ENCODE results near the gene EPHB2.
"Not testable (repeated sequence)": the region's sequence is repeated elsewhere in the genome, so short reads cannot be mapped to it uniquely, and the experiment has no call there.

Gene EPHB2

GRCh38 chr1:22935433-22935832, 224.8 kb downstream of the EPHB2 start:
- TF ChIP-seq, protein P1, sequence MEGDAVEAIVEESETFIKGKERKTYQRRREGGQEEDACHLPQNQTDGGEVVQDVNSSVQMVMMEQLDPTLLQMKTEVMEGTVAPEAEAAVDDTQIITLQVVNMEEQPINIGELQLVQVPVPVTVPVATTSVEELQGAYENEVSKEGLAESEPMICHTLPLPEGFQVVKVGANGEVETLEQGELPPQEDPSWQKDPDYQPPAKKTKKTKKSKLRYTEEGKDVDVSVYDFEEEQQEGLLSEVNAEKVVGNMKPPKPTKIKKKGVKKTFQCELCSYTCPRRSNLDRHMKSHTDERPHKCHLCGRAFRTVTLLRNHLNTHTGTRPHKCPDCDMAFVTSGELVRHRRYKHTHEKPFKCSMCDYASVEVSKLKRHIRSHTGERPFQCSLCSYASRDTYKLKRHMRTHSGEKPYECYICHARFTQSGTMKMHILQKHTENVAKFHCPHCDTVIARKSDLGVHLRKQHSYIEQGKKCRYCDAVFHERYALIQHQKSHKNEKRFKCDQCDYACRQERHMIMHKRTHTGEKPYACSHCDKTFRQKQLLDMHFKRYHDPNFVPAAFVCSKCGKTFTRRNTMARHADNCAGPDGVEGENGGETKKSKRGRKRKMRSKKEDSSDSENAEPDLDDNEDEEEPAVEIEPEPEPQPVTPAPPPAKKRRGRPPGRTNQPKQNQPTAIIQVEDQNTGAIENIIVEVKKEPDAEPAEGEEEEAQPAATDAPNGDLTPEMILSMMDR (IDR thresholded peaks at IDR 0.05; ENCODE audit: low read depth, low read length): no peak
- Histone ChIP-seq H3K27me3 (ENCODE audit: insufficient read depth, low read depth, severe bottlenecking) (no peaks in the 10 kb centered on the region), H3K36me3 (no peaks in the 10 kb centered on the region), H3K9me3 (ENCODE audit: severe bottlenecking) (peaks cover 6% of the 10 kb centered on the region), H3K27ac (no peak overlapping the region), H3K4me3 (ENCODE audit: low read depth, low read length) (no peak overlapping the region)
- no peak for DNase-seq

- TF ChIP-seq, protein P1 (IDR thresholded peaks at IDR 0.05; ENCODE audit: low read depth, low read length): no peak
- no peak overlapping the region for H3K4me3 ChIP-seq (ENCODE audit: low read depth, low read length)
- DNase-seq: no peak
- H3K27ac ChIP-seq: no peak overlapping the region
- peaks cover 11% of the 10 kb centered on the region for H3K9me3 ChIP-seq (ENCODE audit: severe bottlenecking)
- H3K36me3 ChIP-seq: no peaks in the 10 kb centered on the region
- H3K27me3 ChIP-seq (ENCODE audit: insufficient read depth, low read depth, severe bottlenecking): no peaks in the 10 kb centered on the region
These were observed 226.0 kb downstream of the EPHB2 start for GRCh38 chr1:22936681-22937080.

DNA sequence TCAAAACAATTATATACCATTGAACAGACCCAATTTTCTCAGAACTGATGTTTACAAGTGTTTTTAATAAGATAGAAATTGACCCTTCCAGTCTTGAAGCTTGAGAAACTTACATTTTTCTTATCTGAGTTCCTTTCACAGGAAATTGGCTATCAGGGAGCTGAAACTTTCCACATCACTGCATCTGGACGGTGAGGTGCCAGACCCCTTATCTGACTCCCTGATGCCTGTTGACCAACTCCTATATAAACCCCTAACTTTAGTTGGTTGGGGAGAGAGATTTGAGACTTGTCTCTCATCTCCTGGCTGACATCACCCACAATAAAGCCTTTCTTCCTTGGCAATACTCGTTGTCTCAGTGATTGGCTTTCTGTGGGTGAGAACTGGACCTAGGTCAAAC, 230.6 kb downstream of the EPHB2 start:
- Histone ChIP-seq H3K27ac (no peak overlapping the region), H3K9me3 (ENCODE audit: severe bottlenecking) (peaks cover 9% of the 10 kb centered on the region), H3K36me3 (no peaks in the 10 kb centered on the region), H3K4me3 (ENCODE audit: low read depth, low read length) (no peak overlapping the region), H3K27me3 (ENCODE audit: insufficient read depth, low read depth, severe bottlenecking) (no peaks in the 10 kb centered on the region)
- no peak for DNase-seq
- TF ChIP-seq, protein P1 (IDR thresholded peaks at IDR 0.05; ENCODE audit: low read depth, low read length): no peak

- H3K36me3 ChIP-seq: no peaks in the 10 kb centered on the region
- DNase-seq: no peak
- no peak overlapping the region for H3K4me3 ChIP-seq (ENCODE audit: low read depth, low read length)
- TF ChIP-seq, protein P1 (IDR thresholded peaks at IDR 0.05; ENCODE audit: low read depth, low read length): no peak
- H3K27me3 ChIP-seq (ENCODE audit: insufficient read depth, low read depth, severe bottlenecking): no peaks in the 10 kb centered on the region
- H3K27ac ChIP-seq: no peak overlapping the region
- H3K9me3 ChIP-seq (ENCODE audit: severe bottlenecking): peaks cover 9% of the 10 kb centered on the region
These were observed 233.9 kb downstream of the EPHB2 start for GRCh38 chr1:22944346-22945055.

DNA sequence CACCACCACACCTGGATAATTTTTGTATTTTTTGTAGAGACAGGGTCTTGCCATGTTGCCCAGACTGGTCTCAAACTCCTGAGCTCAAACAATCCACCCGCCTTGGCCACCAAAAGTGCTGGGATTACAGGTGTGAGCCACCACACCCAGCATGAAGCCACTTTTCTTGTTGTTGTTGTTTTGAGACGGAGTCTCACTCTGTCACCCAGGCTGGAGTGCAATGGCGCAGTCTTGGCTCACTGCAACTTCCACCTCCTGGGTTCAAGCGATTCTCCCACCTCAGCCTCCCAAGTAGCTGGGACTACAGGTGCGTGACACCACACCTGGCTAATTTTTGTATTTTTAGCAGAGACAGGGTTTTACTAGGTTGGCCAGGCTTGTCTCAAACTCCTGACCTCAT, 234.5 kb downstream of the EPHB2 start:
- H3K27me3 ChIP-seq (ENCODE audit: insufficient read depth, low read depth, severe bottlenecking); H3K27ac ChIP-seq; H3K36me3 ChIP-seq; H3K9me3 ChIP-seq (ENCODE audit: severe bottlenecking); DNase-seq; H3K4me3 ChIP-seq (ENCODE audit: low read depth, low read length): not testable (repeated sequence)

DNA sequence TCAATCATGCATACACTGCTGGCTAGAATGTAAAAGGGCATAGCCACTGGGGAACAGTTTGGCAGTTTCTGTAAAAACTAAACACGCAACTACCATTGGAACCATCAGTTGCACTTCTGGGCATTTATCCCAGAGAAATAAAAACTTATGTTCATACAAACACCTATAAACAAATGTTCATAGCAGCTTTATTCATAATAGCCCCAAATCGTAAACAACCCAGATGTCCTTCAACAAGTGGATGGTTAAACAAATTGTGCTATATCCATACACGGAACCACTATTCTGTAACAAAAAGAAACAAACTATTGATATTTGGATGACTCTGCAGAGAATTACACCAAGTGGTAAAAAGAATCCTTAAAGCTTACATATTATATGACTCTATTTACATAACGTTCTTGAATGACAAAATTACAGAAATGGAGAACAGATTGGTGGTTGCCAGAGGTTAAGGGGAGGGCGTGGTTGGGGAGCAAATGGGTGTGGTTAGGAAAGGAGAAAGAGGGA, 239.2 kb downstream of the EPHB2 start:
- H3K36me3 ChIP-seq: no peaks in the 10 kb centered on the region

More for the DNA sequence above, 239.2 kb downstream of the EPHB2 start:
- Histone ChIP-seq H3K27me3 (ENCODE audit: insufficient read depth, low read depth, severe bottlenecking) (no peaks in the 10 kb centered on the region), H3K9me3 (ENCODE audit: severe bottlenecking) (no peaks in the 10 kb centered on the region), H3K4me3 (ENCODE audit: low read depth, low read length) (no peak overlapping the region), H3K27ac (no peak overlapping the region)
- TF ChIP-seq, protein P1 (IDR thresholded peaks at IDR 0.05; ENCODE audit: low read depth, low read length): no peak
- DNase-seq: no peak
